GM12872 (cell line): Measurements from ENCODE around the gene TMC1.

Experiments
- TF ChIP-seq, protein P1 (sequence below): IDR thresholded peaks from 3 replicates; pipeline ENCODE4 v1.5.1; 2011; ENCODE audit warnings: low read depth, mild to moderate bottlenecking, low read length, moderate library complexity; ENCODE audit not compliant: insufficient read depth

TMC1 gene

DNA sequence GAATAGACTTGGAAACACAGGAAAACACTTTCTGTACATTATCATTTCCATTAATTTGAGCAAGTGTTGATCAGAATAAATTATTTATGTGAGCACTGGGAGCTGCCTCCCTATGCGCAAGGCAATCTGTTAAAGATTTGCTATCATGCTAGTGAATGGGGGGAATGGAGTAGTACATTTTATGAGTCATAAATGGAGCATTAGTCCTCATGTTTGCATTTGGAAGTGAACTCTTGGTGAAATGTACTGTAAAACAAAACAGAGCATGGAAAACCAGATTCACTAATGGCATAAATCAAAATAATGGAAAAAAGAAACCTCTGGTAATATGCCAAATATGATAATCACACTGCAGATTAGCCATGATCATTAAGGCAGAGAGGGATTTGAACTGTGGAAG lies 40.5 kb upstream of the TMC1 start:
- TF ChIP-seq, protein P1, sequence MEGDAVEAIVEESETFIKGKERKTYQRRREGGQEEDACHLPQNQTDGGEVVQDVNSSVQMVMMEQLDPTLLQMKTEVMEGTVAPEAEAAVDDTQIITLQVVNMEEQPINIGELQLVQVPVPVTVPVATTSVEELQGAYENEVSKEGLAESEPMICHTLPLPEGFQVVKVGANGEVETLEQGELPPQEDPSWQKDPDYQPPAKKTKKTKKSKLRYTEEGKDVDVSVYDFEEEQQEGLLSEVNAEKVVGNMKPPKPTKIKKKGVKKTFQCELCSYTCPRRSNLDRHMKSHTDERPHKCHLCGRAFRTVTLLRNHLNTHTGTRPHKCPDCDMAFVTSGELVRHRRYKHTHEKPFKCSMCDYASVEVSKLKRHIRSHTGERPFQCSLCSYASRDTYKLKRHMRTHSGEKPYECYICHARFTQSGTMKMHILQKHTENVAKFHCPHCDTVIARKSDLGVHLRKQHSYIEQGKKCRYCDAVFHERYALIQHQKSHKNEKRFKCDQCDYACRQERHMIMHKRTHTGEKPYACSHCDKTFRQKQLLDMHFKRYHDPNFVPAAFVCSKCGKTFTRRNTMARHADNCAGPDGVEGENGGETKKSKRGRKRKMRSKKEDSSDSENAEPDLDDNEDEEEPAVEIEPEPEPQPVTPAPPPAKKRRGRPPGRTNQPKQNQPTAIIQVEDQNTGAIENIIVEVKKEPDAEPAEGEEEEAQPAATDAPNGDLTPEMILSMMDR, result no peak

DNA sequence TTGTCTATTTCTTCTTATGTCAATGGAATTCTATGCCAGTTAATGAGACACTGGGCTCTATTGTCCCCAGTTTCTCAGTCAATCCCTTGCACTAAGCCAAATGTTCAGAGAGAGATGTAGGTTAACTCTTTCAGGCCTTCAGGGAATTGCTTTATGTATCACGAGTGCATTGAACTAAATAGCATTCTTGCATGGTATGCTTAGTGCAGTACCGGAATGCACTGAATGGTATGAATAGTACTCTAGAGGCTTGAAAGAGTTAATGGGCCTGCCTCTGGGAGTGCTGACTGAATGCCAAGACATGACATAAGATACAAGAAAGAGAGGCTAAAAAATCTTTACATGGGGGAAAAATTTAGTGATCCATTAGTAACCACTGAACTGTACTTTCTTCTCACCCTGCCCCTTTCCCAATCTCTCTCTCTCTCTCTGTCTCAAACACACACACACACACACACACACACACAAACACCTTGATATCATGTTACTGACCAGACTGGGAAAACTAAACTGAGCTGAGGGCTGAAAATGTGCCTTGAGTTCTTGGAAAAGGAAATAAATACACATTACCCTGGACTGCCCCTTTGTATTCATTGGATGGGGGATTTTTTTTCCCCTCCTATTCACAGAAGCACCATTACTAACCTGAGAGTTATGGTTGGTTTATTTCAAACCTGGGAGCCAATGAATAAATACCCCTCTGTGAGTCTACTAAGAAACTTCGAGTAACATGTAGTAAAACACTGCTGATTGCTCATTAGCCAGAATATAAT lies 35.4 kb upstream of the TMC1 start:
- TF ChIP-seq, protein P1, result no peak

DNA sequence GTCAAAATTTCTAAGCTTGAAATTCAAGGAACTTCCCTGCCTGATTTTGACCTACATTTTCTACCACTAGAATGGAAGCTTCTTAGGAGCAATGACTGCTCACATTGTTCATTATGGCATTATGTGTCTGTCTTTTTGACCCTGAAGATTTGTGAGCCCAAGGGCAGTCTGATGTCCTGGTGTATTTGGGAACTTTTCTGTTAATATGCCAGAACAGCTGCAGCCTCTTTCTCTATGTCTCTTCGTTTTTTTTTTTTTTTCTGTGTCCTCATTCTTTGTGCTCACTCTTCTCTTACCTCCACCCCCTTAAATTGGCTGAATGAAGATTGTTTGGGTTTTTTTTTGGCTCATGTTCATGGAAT lies 34.8 kb upstream of the TMC1 start:
- TF ChIP-seq, protein P1, result no peak

DNA sequence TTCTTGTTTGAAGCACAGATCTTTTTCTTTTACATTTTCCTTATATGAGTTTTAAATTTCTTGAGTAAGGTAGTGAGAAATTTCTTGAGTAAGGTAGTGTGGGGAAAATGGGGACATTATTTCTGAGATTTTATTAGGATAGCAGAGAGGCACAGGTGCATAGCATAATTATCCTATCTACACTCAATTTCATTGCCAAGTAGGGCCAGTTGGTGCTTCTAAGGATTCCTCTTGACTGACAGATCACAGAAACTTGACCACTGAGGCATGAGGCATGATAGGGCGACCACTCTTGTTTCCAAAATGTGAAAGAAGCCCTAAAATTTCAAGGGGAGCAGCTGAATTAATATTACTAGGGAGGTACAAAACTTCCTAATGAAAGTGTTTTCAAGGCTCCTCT lies 31.4 kb upstream of the TMC1 start:
- TF ChIP-seq, protein P1, result no peak

DNA sequence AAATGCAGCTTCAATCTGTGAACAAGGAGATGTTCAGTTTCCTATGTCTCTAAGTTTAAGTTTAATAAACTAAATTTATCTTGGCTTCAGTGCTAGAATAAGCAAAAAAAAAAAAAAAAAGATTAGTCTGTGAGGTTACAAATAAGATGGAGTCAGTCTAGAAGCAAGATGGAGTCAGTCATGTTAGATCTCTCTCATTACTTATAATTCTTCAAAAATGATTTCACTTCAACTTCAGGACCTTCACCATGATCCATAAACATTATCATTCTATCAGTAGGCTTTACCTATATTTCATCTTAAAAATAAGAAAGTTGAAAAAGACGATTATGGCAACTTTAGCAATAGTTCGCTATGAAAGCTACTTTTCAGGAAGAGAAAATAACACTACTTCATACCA lies 30.2 kb upstream of the TMC1 start:
- TF ChIP-seq, protein P1, result no peak

DNA sequence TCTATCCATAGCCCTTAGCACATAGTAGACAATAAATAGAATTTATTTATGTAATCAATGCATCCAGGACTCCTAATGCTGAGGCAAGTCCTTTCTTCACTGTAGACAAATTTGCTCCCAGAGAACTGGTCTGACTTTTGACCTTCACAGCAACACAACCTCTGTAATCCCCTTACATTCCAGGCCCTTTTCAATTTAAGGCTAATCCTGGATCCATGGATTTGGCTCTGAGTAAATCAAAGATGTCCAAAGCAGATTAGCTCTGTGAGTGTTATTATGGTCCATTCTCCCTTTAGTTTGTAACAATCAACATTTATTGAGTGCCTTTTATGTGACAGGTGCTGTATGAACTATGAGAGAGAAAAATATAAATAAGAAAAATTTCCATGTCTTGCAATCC lies 27.4 kb upstream of the TMC1 start:
- TF ChIP-seq, protein P1, result no peak

DNA sequence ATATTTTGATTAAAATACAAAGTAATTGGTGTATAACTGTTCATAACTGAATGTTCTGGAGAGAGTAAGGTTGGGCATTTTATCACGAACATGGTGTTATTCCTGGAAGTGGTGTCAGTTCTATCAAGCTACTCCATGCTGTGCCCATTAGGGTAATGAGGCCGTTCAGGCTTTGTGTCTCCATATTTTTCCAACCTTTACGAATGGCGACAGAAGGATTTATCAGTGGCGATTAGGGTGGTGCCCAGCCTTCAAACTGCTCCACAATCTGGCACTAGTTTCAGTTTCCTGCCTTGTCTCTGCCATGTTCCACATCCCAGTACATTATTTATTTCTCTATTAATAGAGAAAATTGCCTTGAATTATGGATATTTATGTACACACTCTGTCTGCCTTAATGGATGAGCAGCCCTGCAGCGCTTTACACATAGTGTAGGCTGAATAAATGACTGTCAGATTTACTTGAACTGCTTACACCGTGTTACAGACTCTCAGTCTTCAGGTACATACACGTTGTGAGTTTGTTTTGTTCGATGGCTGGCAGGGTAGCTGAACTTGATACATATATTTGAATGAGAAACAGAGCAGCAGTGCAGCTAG lies 23.9 kb upstream of the TMC1 start:
- TF ChIP-seq, protein P1, result no peak
